HUES48 (cell line): Measurements from ENCODE around the gene KIF21A.

ENCODE experiments used
- H3K27ac ChIP-seq: one replicate; pipeline ENCODE4 v1.7.0; 2013; ENCODE audit warnings: low read depth, low read length, inconsistent platforms
- H3K27me3 ChIP-seq: 2 replicates; pipeline ENCODE4 v1.6.1; 2013; ENCODE audit warnings: mild to moderate bottlenecking, low read length; ENCODE audit not compliant: control insufficient read depth, insufficient read depth
- H3K36me3 ChIP-seq: 2 replicates; pipeline ENCODE4 v1.6.1; 2013; ENCODE audit warnings: low read length; ENCODE audit not compliant: control insufficient read depth, insufficient read depth
- H3K4me1 ChIP-seq: 2 replicates; pipeline ENCODE4 v1.6.1; 2013; ENCODE audit warnings: mild to moderate bottlenecking, low read length; ENCODE audit not compliant: control insufficient read depth, insufficient read depth
- H3K4me3 ChIP-seq: 2 replicates; pipeline ENCODE4 v1.5.1; 2013; ENCODE audit warnings: mild to moderate bottlenecking, low read depth, low read length
- H3K9ac ChIP-seq: 2 replicates; pipeline ENCODE4 v1.6.1; 2013; ENCODE audit warnings: mild to moderate bottlenecking, low read depth, low read length, moderate library complexity
- H3K9me3 ChIP-seq: 2 replicates; pipeline ENCODE4 v1.6.1; 2013; ENCODE audit warnings: low read length; ENCODE audit not compliant: control insufficient read depth, insufficient read depth

KIF21A gene

DNA sequence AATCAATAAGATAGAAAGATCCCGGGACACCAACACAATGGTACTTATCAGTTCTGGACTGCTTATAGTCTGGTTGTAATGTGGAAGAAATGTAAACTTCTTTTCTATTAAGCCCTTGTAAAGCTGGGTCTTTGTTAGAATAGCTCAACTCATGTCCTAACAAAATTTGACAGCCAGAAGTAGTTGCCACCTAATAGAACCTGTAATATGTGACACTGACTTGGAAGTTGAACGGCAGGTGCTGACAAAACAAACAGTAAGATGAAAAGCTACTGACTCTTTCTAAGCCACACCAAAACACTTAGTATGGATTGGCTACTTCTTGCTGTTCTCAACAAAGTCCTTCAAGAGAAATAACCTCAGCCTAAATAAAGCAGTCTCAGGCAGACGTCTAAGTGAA is 56.6 kb downstream of the KIF21A start:
- Histone ChIP-seq H3K36me3 (no peaks in the 10 kb centered on the region), H3K27ac (no peak overlapping the region), H3K4me3 (no peak overlapping the region)

DNA sequence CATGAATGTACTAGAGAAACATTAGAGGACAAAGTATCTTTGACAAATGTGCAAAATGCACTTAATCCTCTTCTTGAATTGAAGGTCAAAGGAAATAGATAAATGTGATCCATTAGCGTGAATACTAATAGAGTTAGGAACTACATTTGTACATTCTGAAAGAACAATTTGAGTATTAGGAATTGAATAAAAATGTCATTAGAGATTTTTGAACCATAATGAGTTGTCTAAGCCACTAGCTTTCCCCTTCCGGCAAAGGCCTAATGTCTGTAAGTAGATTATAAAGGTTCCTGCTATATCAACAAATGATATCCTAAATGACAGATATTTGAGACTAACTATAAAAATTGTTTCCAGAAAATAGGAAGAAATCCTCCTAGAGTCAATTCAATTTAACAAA is 59.8 kb downstream of the KIF21A start:
- no peak overlapping the region for H3K9ac ChIP-seq
- peaks cover 2% of the 10 kb centered on the region; the same call in 1 of the 2 replicates for H3K4me1 ChIP-seq
- no peak overlapping the region for H3K27ac ChIP-seq

More for the DNA sequence above, 56.6 kb downstream of the KIF21A start:
- H3K4me1 ChIP-seq = peaks cover 26% of the 10 kb centered on the region
- H3K9me3 ChIP-seq = no peaks in the 10 kb centered on the region
- no peak overlapping the region for H3K9ac ChIP-seq
- no peaks in the 10 kb centered on the region for H3K27me3 ChIP-seq

DNA sequence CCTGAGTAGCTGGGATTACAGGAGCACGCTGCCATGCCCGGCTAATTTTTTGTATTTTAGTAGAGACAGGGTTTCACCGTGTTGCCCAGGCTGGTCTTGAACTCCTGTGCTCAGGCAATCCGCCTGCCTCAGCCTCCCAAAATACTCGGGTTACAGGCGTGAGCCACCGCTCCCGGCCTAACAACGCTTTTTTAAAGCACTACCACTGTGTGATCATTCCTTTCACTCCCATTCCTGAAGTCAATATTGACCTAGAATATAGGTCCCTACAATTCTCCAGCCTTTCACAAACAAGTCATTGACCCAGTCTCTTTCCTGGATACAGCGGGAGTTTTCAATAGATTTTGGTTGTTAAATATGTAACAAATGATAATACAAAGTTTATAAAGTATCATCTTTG is 62.8 kb downstream of the KIF21A start:
- H3K9ac ChIP-seq = no peak overlapping the region
- H3K27me3 ChIP-seq = no peaks in the 10 kb centered on the region
- no peaks in the 10 kb centered on the region for H3K9me3 ChIP-seq
- no peaks in the 10 kb centered on the region for H3K36me3 ChIP-seq
- no peak overlapping the region for H3K27ac ChIP-seq
- H3K4me1 ChIP-seq = peaks cover 3% of the 10 kb centered on the region; the same call in 1 of the 2 replicates
- no peak overlapping the region for H3K4me3 ChIP-seq

More for the DNA sequence above, 59.8 kb downstream of the KIF21A start:
- Histone ChIP-seq H3K36me3 (no peaks in the 10 kb centered on the region), H3K27me3 (no peaks in the 10 kb centered on the region), H3K4me3 (no peak overlapping the region), H3K9me3 (no peaks in the 10 kb centered on the region)

DNA sequence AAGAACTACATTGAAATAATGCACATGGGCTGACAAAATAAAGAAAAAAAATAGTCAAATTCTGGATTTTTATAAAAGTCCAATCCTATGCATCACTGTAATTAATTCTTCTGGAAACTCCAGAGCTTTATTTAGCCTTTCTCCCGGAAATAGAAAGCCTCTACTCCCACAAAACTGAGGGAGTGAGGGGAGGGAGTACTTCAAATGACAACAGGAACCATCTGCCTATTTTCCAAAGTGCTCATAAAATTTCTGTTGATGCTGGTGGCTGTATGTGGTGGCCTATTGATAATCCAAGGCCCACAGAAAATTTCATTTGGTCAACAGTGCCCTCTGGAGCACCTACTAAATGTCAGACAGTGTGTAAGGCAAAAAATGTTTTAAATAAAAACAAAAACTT is 64.6 kb downstream of the KIF21A start:
- no peaks in the 10 kb centered on the region for H3K9me3 ChIP-seq
- H3K36me3 ChIP-seq = no peaks in the 10 kb centered on the region
- H3K9ac ChIP-seq = no peak overlapping the region
- H3K4me1 ChIP-seq = peaks cover 10% of the 10 kb centered on the region
- H3K27ac ChIP-seq = no peak overlapping the region
- no peaks in the 10 kb centered on the region for H3K27me3 ChIP-seq
- no peak overlapping the region for H3K4me3 ChIP-seq

DNA sequence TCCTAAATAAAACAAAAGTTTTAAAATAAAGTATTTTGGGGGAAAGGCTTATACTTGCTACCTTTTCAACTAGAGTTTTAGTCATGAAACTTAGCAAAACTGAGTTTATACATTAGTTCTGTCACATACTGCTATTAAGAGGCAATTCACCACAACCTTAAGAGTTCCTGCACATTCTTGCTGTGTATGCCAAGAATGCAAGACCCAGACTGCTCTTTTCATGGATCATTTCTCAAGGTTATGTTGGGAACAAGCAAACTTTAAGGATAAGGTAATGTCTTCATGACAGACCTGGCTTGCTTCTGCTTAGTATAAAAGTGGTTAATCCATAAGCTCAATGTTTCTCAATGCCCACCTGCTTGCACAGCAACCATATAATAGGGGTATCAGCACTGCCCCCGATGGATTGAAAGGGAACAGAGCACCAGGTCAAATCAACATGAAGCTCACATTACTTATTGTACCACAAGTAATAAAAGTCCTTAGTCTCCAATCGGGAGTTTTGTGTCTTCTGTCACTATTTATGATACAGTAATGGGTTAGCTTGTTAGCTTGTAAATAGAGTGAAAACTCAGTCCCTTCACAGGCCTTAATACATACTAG is 67.6 kb downstream of the KIF21A start:
- H3K27me3 ChIP-seq = no peaks in the 10 kb centered on the region
- H3K4me1 ChIP-seq = peaks cover 17% of the 10 kb centered on the region
- H3K9ac ChIP-seq = no peak overlapping the region
- no peaks in the 10 kb centered on the region for H3K9me3 ChIP-seq
- no peak overlapping the region for H3K4me3 ChIP-seq
- no peak overlapping the region for H3K27ac ChIP-seq
- H3K36me3 ChIP-seq = no peaks in the 10 kb centered on the region

DNA sequence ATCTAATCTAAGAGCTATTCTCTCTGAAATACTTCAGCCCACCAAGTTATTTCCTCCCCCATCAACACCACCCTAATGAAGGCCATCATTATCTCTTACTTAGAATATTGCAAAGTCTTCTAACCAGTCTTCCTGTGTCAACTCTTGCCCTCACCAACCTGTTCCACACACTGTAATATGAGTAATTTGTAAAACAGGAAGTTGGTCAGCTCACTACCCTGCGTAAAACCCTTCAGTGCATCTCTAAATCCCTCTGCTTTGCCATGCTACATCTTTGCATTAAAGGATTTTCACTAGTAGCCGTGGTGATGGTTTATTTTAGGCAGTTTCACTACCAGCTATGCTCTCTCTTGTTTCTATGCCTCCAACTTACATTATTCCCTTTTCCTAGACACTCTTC is 70.0 kb downstream of the KIF21A start:
- Histone ChIP-seq H3K4me3 (no peak overlapping the region), H3K27me3 (no peaks in the 10 kb centered on the region), H3K4me1 (peaks cover 17% of the 10 kb centered on the region), H3K9me3 (no peaks in the 10 kb centered on the region), H3K36me3 (0 out of 2 replicates have a peak, but pooled peaks cover 2% of the 10 kb centered on the region), H3K9ac (no peak overlapping the region), H3K27ac (no peak overlapping the region)

DNA sequence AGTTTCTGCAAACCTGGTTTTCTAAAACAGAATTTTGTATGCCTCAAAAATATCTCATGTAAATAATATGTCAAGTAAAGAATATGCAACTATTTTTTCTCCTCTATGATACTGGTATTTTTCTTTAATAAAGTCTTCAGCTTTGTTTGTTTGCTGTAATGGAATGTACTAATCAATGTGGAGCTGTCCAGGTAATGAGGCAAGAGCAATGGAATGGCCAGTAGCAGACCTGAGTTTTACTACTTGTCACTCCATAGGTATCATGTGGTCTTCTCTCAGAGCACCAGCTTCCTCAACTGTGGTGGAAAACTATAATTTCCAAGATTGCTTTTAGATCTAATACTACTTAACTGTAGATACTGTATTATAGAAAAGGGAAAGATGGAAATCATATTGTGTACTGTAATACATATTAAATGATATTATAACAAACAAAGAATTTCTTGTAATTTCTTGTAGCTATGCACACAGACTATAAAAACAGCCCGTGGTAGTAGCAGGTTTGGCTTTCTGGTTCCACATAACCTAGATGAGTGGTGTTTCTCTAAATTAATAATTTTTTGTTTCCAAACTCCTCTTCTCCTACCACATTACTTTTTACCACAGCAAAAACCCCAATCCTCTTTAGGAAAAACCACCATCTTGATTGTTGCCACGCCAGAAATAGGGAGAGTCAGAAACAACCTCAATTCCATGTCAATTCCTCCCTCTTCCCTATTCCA is 70.6 kb downstream of the KIF21A start:
- Histone ChIP-seq H3K9ac (no peak overlapping the region), H3K27me3 (no peaks in the 10 kb centered on the region), H3K4me1 (peaks cover 17% of the 10 kb centered on the region), H3K36me3 (peaks cover 4% of the 10 kb centered on the region; the same call in 1 of the 2 replicates), H3K9me3 (no peaks in the 10 kb centered on the region), H3K4me3 (no peak overlapping the region), H3K27ac (no peak overlapping the region)

DNA sequence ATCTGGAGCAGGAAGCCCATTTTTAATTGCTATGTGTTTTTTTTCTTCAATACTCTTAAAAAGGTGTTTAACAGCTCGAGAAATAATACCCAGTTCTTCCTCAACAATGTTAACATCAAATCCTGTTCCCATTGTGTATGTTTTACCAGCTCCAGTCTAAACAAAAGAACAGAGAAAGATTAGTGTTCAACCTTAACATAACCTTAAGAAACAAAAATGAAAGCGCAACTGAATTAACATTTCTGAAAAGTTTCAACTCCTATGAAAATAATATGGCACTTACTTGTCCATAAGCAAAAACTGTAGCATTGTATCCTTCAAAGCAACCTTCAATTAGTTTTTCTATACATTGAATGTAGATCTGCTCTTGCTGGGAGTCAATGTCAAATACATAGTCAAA is 73.2 kb downstream of the KIF21A start:
- no peak overlapping the region for H3K9ac ChIP-seq
- no peak overlapping the region for H3K27ac ChIP-seq
- no peak overlapping the region for H3K4me3 ChIP-seq
- H3K36me3 ChIP-seq = peaks cover 18% of the 10 kb centered on the region; the same call in 1 of the 2 replicates
- no peaks in the 10 kb centered on the region for H3K27me3 ChIP-seq
- no peaks in the 10 kb centered on the region for H3K9me3 ChIP-seq
- peaks cover 14% of the 10 kb centered on the region for H3K4me1 ChIP-seq

DNA sequence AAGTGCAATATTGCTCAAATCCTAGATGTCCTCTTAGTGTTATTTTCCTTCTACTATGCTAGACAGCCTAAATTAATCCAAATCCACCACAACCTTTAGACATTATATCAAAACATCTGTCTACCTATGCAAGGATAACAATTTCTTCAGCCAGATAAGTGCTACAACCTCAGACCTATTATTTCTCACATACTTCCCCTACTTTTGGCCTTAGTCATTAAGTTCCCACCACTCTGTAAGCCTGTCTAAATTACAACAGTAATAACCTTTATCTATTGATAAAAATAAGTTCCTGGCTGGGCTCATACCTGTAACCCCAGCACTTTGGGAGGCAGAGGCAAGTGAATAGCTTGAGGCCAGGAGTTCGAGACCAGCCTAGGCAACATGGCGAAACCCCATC is 74.0 kb downstream of the KIF21A start:
- no peaks in the 10 kb centered on the region for H3K27me3 ChIP-seq
- no peak overlapping the region for H3K4me3 ChIP-seq
- H3K9me3 ChIP-seq = no peaks in the 10 kb centered on the region
- no peak overlapping the region for H3K27ac ChIP-seq
- peaks cover 12% of the 10 kb centered on the region for H3K4me1 ChIP-seq
- peaks cover 18% of the 10 kb centered on the region; the same call in 1 of the 2 replicates for H3K36me3 ChIP-seq
- no peak overlapping the region for H3K9ac ChIP-seq

DNA sequence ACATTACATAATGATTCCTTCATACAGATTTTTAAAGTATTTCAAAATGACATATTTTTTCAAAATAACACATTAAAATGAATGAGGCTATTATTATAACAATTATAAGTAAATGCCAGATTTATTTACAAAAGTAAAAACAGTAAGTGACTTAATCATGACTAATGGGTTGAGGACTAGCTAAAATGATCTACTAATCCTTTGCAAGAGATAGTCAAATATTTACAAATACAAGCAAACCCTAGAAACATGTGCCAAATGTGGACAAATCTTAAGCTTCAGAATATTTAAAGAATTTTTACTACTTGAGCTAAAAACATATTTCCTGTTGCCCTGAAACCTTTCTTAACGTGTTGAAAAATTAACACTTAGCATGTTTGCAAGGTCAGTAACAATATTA is 74.8 kb downstream of the KIF21A start:
- no peaks in the 10 kb centered on the region for H3K9me3 ChIP-seq
- H3K4me1 ChIP-seq = peaks cover 4% of the 10 kb centered on the region
- no peak overlapping the region for H3K4me3 ChIP-seq
- H3K36me3 ChIP-seq = peaks cover 18% of the 10 kb centered on the region; the same call in 1 of the 2 replicates
- no peak overlapping the region for H3K9ac ChIP-seq
- H3K27ac ChIP-seq = no peak overlapping the region
- no peaks in the 10 kb centered on the region for H3K27me3 ChIP-seq

DNA sequence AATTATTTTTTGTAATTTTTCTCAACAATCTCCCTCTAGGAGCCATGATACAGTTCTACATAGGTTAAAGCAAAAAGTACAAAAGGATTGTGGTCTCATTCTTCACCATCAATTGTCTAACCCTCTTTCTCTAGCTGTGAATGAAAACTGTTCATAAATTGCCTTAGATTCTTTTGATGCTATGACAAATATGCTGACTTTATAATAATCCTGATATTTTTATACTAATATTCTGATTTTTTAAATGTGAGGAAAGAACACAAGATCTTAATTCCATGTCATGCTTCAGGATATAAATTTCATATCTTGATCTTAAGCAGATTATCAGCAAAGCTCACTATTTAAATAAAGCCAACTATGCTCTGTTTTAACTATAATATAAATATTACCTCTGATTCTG is 75.4 kb downstream of the KIF21A start:
- no peak overlapping the region for H3K4me3 ChIP-seq
- H3K4me1 ChIP-seq = no peaks in the 10 kb centered on the region
- no peaks in the 10 kb centered on the region for H3K9me3 ChIP-seq
- H3K27ac ChIP-seq = no peak overlapping the region
- H3K36me3 ChIP-seq = peaks cover 24% of the 10 kb centered on the region
- H3K9ac ChIP-seq = no peak overlapping the region
- H3K27me3 ChIP-seq = no peaks in the 10 kb centered on the region
